ENCODE results near the gene RPA1. TPM values are rescaled to one million over a fixed set of nuclear protein-coding genes. Genes with fewer than 3 reads are reported as not detected.
A peak's percentile ranks its signal among the peaks of the same experiment; 100 is the strongest.

Gene RPA1
- polyA plus RNA-seq, 3 donors = 18.5 to 27.4 (median 23.8) TPM

- Mint-ChIP-seq H3K27ac (no peak overlapping the region), H3K9me3 (no peaks in the 10 kb centered on the region), H3K36me3 (peaks cover 81 to 92% of the 10 kb centered on the region in 2 donors), H3K4me3 (no peak overlapping the region), H3K27me3 (ENCODE audit: low read depth in 3 of 3) (no peaks in the 10 kb centered on the region), H3K4me1 (no peaks in the 10 kb centered on the region)
- DNase-seq = no peak
- no peaks in the 10 kb centered on the region for H3K27me3 ChIP-seq (ENCODE audit: control insufficient read depth in 2 of 2, insufficient read depth in 2 of 2, low read length in 2 of 2)
- no peak overlapping the region for H3K27ac ChIP-seq (ENCODE audit: low read depth in 1 of 2, low read length in 2 of 2)
- no CpG with 5 or more reads among the region's 4 CpGs for WGBS (ENCODE audit: insufficient coverage)
- H3K4me3 ChIP-seq (replicated peaks in 1 of 3; ENCODE audit: low read depth in 2 of 3, low read length in 3 of 3) = no peak overlapping the region
- intact Hi-C loops (cut with micrococcal nuclease) = no loop called here
- no peak for TF ChIP-seq CTCF (IDR thresholded peaks at IDR 0.05)
- no peaks in the 10 kb centered on the region for H3K79me2 ChIP-seq (ENCODE audit: insufficient read depth, low read length)
- no peaks in the 10 kb centered on the region for H4K20me1 ChIP-seq (ENCODE audit: insufficient read depth, low read length)
- peaks cover 75 to 97% of the 10 kb centered on the region in 2 donors for H3K36me3 ChIP-seq (replicated peaks in 1 of 2; ENCODE audit: control insufficient read depth in 1 of 2, insufficient read depth in 2 of 2, low read length in 2 of 2)
- no peak overlapping the region for H3K9ac ChIP-seq (ENCODE audit: insufficient read depth, low read length, poor library complexity, severe bottlenecking)
- H3K9me3 ChIP-seq (replicated peaks in 1 of 2; ENCODE audit: control insufficient read depth in 1 of 2, insufficient read depth in 1 of 2, low read length in 2 of 2) = no peaks in the 10 kb centered on the region
- H3K4me2 ChIP-seq (replicated peaks; ENCODE audit: extremely low read depth, low read length, poor library complexity, severe bottlenecking) = no peak overlapping the region
- no peak overlapping the region for H2AFZ ChIP-seq (ENCODE audit: insufficient read depth, low read depth, low read length, poor library complexity, severe bottlenecking)
- H3K4me1 ChIP-seq (ENCODE audit: control insufficient read depth in 1 of 2, insufficient read depth in 2 of 2, low read length in 2 of 2) = no peaks in the 10 kb centered on the region
These were observed 45.8 kb downstream of the RPA1 start for GRCh38 chr17:1875597-1875996.

- no peaks in the 10 kb centered on the region for H3K4me1 ChIP-seq (ENCODE audit: control insufficient read depth in 1 of 2, insufficient read depth in 2 of 2, low read length in 2 of 2)
- H2AFZ ChIP-seq (ENCODE audit: insufficient read depth, low read depth, low read length, poor library complexity, severe bottlenecking) = no peak overlapping the region
- H4K20me1 ChIP-seq (ENCODE audit: insufficient read depth, low read length) = no peaks in the 10 kb centered on the region
- 97% methylated on average over 11 of the region's 17 CpGs for WGBS (ENCODE audit: insufficient coverage)
- H3K27ac ChIP-seq (ENCODE audit: low read depth in 1 of 2, low read length in 2 of 2) = no peak overlapping the region
- Mint-ChIP-seq H3K4me1 (no peaks in the 10 kb centered on the region), H3K9me3 (no peaks in the 10 kb centered on the region), H3K27ac (peak overlapping the region in 1 of 7 donors; percentile 6), H3K4me3 (no peak overlapping the region), H3K27me3 (ENCODE audit: low read depth in 3 of 3) (no peaks in the 10 kb centered on the region), H3K36me3 (peaks cover 76 to 86% of the 10 kb centered on the region in 2 donors)
- no peaks in the 10 kb centered on the region for H3K9me3 ChIP-seq (replicated peaks in 1 of 2; ENCODE audit: control insufficient read depth in 1 of 2, insufficient read depth in 1 of 2, low read length in 2 of 2)
- H3K4me3 ChIP-seq (replicated peaks in 1 of 3; ENCODE audit: low read depth in 2 of 3, low read length in 3 of 3) = no peak overlapping the region
- peaks cover 74 to 93% of the 10 kb centered on the region in 2 donors for H3K36me3 ChIP-seq (replicated peaks in 1 of 2; ENCODE audit: control insufficient read depth in 1 of 2, insufficient read depth in 2 of 2, low read length in 2 of 2)
- intact Hi-C loops (cut with micrococcal nuclease) = no loop called here
- DNase-seq = no peak
- H3K4me2 ChIP-seq (replicated peaks; ENCODE audit: extremely low read depth, low read length, poor library complexity, severe bottlenecking) = no peak overlapping the region
- H3K9ac ChIP-seq (ENCODE audit: insufficient read depth, low read length, poor library complexity, severe bottlenecking) = no peak overlapping the region
- TF ChIP-seq CTCF (IDR thresholded peaks at IDR 0.05) = no peak
- no peaks in the 10 kb centered on the region for H3K27me3 ChIP-seq (ENCODE audit: control insufficient read depth in 2 of 2, insufficient read depth in 2 of 2, low read length in 2 of 2)
- no peaks in the 10 kb centered on the region for H3K79me2 ChIP-seq (ENCODE audit: insufficient read depth, low read length)
These were observed 48.8 kb downstream of the RPA1 start for GRCh38 chr17:1878419-1879121.

Measured in CD14-positive monocyte (primary cell).